GM19099 (cell line): Measurements from ENCODE around the gene ITPKB.

ENCODE experiments used
- POLR2A ChIP-seq: IDR thresholded peaks from 3 replicates; pipeline ENCODE4 v1.6.1; 2011; ENCODE audit warnings: low read depth; ENCODE audit not compliant: insufficient read length; ENCODE audit errors: extremely low read depth

Gene ITPKB

DNA sequence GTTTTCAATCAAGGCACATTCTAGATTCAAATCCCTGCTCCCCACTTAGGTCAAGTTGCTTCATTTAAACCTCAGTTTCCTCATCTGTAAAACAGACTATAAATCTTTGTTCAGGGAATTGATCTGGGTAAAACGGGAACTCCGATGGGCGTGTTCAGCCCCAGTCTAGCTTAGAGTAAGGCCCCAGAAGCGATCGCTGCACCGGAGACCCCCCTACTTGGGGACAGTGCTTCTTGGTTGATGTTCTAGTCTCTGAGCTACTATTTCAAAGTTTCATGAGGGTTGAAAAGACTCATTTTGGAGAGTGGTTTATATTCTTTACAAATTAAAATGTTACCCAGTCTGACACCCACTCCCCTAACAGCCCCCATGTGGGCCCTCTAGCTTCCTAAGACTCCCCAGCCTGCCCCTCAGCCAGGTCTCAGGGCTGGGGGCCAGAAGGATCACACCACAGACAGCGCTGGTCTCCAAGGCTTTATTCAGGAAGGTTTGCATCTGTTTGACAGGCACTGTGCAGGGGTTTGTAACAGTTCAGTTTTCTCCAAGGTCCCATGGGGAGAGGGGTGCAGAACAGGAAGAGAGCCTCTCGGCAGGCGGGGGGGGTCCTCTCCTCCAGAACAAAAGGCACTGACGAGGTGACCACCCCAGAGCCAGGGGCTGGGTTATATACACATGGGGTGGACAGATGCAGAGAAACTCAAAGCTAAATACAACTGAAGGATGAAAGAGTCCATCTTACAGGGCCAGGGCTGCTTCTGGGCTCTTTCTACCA lies 107.7 kb downstream of the ITPKB start:
- no peak for TF ChIP-seq POLR2A

DNA sequence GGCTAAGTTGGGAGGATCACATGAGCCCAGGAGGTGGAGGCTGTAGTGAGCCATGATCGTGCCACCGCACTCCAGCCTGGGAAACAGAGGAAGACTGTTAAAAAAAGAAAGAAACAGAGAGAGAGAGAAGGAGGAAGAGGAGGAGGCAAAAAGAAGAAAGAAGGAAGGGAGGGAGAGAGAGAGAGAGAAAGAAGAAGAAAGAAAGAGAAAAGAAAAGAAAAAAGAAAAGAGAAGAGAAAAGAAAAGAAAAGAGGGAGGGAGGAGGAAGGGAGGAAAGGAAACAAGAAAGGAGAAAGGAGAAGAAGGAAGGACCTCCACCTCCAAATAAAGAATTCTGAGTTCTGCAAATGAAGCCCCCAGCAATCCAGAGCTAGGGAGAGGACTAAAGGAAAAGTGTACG lies 108.5 kb downstream of the ITPKB start:
- TF ChIP-seq POLR2A, result no peak

DNA sequence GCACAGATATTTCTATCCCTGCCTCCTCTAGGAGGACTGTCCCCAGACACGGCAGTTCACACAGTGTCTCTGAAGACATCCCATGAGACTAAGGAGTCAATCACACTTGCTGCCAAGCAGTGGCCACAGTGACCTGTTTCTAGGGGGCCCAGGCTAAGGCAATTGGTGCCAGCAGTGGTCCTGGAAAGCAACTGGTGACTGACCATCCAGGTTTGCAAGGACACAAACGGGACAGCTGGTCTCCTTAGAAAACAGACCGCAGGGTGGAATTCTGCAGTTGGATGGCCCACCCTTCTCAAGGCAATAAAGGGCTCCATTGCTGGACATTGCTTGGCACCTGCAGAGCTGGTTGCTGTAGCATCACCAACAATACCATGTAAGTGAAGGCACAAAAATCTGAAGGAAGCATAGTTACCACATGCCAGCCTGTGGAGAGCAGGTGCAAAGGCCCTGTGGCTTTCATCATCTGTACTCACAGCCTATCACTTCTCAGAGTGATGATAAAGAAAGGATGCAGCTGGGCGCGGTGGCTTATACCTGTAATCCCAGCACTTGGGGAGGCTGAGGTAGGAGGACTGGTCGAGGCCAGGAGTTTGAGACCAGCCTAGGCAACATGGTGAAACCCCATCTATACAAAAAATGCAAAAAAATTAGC lies 109.1 kb downstream of the ITPKB start:
- TF ChIP-seq POLR2A, result no peak

DNA sequence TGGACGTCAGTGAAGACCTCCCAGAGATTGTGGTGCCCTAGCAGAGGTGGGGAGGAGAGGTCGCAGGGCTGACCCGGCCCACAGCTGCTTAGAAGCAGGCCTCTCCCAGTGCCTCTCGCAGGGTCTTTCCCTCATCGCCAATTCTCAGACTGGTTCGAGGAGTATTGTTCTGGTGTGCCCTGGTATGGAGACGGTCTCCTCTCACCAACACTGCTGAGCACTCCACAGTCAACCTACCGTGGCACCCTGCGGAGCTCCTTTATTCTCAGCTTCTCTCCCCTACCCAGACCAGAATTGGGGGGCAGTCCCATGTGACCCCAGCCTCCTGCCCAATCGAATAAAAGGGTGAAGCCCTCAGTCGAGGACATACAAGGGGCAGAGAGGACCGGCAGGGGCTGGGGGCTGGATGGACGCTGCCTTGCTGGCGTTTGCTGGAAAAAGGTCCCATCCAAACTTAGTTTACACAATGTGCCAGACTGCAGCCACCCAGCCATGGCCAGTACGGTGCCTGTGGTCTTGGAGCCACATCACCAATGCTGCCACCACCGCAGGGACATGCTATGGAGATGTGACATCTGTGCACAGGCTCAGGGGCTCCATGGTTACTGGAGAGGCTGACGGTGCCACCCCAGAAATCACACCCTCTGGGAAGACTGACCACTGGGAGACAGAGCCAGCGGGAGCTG lies 109.7 kb downstream of the ITPKB start:
- TF ChIP-seq POLR2A, result no peak

DNA sequence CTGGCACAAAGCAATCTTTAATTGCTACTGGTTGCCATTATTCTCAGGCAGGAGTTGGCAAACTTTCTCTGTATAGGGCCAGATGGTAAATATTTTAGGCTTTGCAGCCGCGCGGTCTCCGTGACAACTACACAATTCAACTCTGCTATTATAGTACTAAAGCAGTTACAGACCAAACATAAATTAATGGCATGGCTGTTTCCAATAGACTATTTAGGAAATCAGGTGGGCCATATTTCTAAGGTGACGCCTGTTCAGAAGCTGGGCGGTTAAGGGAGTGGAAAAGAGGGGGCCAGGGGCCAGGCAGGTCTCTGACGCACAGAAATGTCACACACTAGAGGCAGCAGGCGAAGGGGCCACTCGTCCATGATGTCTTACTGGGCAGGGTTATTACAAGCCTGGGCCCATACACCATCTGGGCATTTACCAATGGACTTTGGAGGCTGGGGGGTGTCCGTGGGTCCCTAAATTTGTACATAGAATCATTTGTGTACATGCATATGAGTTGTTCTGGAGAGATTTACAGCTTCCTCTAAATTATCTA lies 110.4 kb downstream of the ITPKB start:
- TF ChIP-seq POLR2A, result no peak

DNA sequence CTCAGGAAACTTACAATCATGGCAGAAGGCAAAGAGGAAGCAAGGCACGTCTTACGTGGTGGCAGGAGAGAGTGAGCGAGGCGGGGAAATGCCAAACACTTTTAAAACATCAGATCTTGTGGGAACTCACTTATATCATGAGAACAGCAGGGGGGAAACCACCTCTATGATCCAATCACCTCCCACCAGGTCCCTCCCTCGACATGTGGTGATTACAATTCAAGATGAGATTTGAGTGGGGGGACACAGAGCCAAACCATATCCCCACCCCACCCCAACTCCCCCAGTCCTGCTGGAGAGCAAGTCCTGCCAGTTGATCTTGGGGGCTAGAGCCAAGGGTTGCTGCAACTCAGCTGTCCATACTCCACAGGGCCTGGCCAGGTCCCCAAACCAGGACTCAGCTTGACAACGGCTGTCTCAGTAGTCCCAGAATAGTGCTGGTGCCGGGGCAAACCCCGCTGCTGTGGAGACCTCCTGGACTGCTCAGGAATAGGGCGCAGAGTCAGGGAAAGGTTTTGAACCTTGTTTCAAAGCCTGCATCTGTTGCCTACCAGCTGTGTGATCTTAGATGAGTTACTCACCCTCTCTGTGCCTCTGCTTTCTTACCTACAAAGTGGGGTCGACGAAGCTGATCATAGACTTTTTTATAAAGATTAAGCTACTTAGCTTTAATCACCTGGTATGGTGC lies 111.0 kb downstream of the ITPKB start:
- TF ChIP-seq POLR2A, result no peak

DNA sequence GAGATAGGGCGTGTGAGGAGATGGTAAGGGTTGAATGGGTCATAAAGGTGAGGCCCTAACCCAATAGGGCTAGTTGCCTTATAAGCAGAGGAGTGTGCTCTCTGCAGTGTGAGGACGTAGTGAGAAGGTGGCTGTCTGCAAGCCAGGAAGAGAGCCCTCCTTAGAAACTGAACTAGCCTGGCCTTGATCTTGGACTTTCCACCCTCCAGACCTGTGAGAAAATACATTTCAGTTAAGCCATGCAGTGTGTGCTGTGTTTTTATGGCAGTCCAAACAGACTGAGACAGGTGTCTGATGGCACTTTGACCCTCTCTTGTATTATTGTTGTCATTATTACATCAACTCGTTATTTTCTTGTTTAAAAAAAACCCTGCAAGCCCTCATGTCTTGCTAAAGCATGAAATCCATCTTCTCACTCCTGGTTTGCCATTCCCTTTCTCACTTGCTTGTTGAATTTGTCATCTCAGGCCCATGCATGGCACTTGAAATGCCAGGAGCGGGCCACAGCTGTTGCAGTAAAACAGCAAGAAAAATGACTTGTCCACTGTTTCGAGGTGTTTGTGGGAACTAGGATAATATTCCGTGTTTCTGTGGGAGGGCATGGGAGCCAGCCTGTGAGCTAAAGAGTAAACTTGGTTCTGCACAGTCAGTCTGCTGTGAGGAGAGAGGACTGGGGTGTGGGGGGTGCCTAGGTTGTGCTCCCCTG lies 111.9 kb downstream of the ITPKB start:
- TF ChIP-seq POLR2A, result no peak

DNA sequence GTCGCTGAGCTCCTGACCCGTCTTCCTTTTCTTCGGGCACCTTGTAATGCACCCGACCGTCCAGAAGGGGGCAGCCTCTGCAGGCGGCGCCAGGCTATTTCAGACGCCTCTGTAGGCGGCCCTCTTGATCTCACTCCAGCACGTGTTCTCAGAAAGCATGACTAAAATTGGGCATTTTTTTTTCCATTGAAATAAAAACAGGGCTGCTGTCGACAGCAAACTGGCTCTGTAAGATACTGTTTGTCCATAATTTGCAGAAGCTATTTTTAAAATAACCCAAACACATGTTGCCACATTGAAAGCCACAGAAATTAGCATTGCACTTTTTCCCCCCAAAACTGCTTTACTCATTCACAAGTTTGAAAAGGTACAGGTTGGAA lies 112.5 kb downstream of the ITPKB start:
- TF ChIP-seq POLR2A, result no peak

DNA sequence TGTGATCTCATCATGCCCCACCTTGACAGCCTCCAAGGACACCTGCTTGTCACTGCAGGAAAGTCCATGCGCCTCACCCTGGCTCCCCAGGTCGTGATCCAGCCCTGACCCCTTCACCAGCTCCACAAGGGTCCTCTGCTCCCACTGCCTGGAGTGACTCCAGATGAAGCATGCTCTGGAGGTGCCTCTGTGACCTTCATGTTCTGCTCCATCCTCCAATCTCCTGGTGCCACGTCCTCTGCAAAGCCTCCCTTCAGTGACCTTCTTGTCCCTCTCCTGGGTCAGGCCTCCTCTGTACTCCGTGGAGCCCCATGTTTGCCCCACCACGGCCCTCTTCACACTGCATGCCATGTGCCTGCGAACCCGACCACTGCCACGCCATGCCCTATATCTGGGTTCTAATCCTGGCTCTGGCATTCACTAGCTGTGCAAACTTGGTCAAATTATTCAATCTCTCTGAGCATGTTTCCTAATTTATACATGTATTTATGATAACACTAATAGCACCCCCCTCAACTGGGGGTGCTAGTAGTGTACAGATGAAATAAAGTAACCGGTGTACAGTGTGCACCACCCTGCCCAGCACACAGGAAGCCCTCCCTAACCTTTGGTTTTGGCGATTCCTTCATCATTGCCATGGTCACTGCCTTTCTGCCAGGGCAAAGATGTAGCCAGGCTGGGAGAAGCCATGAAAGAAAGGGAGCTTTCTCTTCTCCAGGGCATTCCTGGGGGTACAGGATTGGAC lies 113.1 kb downstream of the ITPKB start:
- TF ChIP-seq POLR2A, result no peak

DNA sequence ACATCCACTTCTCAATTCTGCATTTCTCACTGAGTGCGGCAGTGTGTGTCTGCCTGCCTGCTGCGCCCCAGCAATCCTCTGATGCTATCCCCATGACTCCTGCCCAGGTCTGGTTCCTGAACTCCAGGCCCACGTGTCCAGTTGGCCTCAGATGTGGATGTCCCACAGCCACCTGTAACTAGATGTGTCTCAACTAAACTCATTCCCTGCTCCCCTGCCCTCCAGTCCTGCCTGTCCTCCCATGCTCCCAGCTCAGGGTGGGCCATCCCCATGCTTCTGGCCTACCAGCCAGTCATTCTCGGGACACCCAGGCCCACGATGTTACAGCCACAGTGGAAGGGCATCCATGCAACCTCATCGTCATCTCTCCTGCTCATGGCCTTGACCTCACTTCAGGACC lies 113.8 kb downstream of the ITPKB start:
- no peak for TF ChIP-seq POLR2A

DNA sequence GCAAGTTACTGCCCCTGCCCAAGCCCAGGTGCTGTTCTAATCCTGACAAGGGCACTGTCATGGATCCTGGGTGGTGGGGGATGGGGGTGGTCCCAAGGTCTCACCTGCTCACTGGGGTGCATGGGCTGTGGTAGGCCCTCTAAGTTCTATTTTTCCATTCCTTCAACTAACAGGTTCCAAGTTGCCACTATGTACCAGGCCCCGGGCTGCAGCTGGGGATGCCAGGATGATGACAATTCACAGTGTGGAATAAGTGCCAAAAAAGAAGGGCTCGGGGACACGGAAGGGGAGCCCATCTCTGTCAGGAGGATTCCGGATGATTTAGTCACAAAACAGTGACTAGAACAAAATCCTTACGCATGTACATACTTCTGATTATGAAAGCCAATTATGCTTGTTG lies 114.6 kb downstream of the ITPKB start:
- no peak for TF ChIP-seq POLR2A

DNA sequence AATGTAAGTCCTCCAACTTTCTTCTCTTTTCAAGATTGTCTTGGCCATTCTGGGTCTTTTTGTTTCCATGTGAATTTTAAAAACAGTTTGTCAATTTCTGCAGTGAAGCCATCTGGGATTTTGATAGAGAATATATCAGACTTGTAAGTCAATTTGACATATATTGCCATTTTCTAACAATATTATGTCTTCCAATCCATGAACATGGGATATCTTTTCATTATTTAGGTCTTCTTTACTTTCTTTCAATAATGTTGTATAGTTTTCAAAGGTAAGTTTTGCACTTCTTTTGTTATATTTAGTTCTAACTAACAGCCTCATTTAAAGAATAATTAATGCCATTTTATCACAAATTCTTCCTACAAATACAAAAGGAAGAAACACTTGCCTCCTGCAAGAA lies 117.1 kb downstream of the ITPKB start:
- no peak for TF ChIP-seq POLR2A

DNA sequence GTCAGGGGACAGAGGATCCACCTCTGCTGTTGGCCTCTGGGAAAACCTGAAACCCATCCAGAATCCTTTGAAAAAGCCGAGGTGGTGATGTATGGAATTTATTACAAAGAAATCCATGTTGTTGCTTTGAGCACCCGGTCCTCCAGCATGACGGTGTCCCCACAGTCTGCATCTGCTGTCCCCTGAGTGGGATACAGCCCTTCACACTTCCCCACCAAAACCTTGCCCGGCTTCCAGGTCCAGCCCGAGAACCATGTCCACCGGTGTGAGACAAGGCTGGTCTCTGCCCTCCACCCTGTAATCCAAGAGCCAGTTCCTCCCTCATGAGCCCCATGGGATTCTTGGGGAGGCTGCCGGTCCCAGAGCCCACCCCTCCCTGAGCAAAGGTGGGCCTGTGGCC lies 120.1 kb downstream of the ITPKB start:
- no peak for TF ChIP-seq POLR2A

DNA sequence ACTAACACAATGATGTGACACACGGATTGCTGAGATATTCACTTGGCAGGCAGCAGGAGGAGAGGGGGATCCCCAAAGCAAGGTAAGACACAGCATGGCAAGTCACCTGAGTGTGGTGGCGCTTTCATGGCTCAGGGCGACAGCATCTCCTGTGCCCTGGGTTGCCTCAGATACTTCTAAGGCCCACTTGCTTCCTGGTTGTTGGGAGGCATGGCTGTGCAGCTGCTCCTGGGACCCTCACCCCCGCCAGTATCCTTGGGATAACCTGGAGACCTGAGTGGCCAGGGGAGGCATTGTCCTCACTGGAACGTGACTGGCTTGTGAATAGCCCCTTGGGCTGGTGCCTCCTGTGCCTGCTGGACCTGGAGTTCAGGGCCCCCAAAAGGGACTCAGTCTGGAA lies 120.7 kb downstream of the ITPKB start:
- TF ChIP-seq POLR2A, result no peak
